HG03469 (cell line): ENCODE data around the gene ZNF318.

Experiments
- ATAC-seq: cut with Tn5 transposase; IDR thresholded peaks from one replicate; pipeline ENCODE4 v1.9.1; 2021; ENCODE audit warnings: mild to moderate bottlenecking, moderate library complexity, moderate number of reproducible peaks; ENCODE audit not compliant: unreplicated experiment

ZNF318 gene

DNA sequence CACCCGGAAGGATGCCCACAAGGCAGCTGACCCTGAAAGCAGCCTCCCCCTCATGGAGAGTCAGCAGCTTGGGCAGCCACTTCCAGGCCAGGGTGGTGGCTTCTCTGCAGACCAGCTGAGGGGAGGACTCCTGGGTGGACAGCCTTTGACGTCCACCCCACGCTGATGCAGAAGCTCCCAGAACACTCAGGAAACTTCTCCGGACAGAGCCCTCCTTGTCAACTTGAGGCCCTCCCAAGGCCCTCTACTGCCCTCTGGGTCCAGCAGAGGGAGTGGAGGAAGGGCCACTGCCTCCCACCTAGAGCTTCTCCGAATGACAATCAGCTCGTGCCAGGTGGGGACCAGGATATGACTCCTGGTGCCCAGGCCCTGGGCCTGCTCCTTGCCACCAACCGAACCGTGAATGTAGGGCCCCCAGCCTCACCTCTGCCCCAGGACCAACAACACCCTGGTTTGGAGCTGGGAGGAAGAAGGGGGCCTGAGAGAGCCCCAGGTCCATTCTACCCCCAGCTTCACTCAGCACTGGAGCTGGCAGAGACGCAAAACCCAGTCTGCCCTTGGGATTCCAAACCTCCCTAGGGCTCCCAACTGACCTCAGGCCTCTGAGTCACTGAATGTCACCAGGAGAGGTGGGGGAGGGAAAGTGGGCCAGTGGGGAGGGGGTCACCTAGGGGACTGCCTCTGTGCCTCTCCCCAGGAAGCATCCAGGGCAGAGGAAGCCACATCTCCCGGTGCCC lies 82.3 kb downstream of the ZNF318 start:
- no peak for ATAC-seq

DNA sequence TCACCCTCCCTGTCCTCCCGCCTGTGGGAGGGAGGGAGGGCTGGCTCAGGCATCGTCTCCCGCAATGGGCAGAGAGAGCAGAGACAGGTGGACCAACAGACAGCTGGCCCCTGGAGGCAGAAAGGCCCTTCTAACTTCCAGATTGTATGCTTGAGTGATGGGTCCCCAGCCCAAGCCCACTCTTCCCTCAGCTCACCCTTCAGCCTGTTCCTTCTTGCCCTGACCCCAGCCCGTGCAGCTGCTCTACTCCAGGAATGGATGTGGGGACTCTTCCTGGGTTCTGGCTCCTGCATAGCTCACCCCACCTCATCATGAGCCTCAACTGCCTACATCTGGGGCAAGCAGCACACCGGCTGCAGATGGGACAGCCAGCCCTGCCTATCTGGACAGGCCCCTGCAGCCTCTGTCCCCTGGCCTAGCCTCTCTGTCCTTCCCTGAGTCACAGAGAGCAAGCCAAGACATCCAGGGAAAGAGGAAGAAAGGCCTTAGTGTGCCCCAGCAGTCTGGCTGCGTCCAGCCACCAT lies 82.9 kb downstream of the ZNF318 start:
- no peak for ATAC-seq
